ENCODE measurements around the gene TIMM17B.

The TIMM17B gene

DNA sequence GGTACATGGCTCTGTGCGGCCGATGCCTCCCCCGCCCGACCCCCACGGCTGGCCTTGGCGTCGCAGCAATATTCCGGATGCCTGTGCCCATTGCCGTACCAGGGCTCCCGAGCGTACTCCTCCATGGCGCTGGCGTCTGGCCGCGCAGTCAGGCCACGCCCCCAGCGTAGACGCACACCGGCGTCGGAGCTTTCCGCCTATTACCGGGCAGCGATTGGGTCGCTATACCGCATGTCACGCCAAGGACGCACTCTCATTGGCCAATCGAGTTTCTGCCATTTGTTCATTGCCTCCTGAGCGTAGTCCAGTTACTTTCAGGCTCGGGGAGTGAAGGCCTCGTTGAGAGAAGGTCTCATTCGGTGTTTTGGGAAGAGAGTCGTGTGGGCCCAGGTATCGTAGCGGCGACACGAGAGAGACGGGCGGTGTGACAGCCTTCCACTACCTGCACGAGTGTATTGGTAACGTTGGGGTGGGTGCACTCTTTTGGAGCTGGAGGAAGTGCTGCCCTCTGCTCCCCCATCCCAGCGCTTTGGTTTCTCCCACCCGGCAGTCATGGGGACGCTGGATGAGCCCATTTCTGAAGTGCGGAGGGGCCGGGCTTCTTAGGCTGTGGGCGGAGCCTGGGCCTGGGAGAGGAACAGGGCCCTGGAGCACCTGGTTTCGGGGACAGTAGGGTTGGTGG, at the start of gene TIMM17B, which contains the start of gene PQBP1:
Gene TIMM17B (minus strand): TSS at position 144 of the 682 bp plus-strand sequence. CDS start 19 bp downstream, at position 125.
Gene PQBP1 (plus strand): TSS at position 306 of the 682 bp plus-strand sequence. CDS start 580 bp downstream, outside the sequence.
- DNase-seq, result peak; percentile 92

DNA sequence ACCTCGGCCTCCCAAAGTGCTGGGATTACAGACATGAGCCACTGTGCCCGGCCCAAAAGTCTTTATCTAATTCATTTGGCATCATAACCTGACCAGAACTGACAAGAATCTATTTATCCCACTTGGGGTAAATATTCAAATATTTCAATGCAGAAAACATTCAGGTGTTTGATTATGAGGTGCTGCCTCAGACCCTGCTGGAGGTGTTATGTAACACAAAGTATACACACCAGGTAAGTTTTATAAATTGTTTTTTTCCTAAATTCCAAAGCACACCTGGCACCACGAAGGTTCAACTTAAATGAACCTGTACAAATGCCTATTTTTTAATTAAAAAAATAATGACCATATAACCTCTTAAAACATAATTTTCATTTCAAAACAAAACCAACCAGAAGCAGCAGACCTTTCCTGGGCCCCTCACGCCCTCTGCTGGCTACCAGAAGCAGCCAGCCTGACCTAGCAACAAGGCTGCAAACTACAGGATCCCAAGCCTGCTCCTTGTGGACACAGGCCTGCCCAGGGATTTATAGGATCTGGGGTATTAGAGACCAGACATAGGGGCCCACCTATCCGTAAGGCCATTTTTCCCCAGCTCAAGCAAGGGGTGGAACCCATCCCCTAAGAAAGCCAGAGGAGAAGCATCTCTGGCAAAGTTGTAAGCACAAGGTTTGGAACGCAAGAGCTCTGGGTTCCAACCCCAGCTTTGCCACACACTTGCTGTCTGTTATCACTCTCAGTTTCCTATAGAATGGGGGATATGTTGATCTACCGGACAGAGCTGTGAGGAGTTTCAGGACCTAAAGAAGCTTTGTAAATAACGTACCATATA, 48.2 kb upstream of the TIMM17B start:
- peak; percentile 3 for DNase-seq

DNA sequence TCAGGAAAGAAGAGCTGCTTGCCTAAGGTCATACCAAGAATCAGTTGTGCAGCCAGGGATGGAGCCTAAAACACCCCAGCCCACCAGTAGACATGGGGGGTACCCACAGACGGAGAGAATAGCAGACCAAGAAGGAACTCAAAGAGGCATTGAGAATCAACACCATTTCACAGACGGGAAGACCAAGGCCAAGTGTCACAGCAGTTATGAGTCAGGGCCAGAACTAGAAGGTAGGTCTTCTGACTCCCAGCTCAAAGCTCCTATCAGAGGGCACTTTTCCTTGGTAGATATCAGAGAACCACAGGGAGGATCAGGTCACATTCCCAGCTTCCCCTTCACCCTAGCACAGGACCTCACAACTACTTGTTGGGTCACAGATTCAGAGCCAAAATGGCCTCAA, 45.3 kb upstream of the TIMM17B start:
- no peak for DNase-seq

DNA sequence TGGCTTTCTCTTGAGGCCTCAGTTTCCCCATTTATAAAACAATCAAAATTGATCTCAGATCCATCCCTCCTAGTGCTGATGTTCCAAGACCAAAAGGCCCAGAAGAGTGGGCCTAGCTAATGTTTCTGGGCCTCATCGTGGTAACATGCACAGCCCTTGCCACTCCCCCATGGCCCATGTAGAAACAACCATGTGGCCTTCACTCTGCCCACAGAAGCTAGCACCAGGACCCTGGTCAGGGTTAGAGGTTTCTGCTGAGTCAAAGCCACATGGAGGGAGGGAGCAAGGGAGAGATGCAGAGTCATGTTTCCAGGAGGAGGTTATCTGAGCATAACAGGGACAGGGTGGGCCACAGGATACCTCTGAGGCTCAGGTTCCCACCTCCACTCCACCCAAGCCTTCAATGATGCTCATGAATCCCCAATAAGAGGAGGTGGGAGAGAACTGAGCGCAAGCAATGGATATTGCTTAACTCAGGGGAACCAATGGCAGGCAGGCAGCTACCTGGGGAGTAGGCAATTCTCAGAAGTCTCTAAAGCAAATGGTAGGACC, 42.9 kb upstream of the TIMM17B start:
- DNase-seq, result no peak

DNA sequence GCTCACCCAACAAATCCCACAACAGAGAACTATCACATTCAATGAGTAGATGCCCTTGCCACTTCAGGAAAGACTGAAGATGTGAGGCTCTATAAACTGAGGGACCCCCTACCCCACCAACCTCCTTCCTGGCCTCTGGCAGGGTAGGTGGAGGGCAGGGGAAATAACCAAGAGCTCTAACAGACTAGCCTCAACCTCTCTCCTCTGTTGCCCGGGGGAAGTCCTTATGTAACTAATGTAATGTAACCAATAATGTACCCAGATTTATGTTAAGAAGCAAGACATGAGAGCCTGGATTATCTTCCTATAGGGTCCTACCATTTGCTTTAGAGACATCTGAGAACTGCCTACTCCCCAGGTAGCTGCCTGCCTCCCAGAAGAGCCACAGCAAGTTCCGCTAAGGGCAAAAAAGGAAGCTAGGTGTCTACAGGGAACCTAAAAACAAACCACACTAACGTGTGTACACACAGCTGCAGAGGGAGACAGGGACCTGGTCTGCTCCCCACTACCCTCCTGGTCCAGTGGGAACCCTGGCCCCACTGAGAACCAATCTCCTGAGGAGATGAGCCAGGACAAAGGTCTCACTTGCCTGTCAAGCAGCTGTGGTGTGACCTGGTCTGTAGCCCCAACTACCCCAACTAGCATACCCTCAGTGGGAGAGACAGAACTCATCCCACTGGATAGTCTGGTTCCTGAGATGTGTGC, 42.1 kb upstream of the TIMM17B start:
- DNase-seq, result no peak

DNA sequence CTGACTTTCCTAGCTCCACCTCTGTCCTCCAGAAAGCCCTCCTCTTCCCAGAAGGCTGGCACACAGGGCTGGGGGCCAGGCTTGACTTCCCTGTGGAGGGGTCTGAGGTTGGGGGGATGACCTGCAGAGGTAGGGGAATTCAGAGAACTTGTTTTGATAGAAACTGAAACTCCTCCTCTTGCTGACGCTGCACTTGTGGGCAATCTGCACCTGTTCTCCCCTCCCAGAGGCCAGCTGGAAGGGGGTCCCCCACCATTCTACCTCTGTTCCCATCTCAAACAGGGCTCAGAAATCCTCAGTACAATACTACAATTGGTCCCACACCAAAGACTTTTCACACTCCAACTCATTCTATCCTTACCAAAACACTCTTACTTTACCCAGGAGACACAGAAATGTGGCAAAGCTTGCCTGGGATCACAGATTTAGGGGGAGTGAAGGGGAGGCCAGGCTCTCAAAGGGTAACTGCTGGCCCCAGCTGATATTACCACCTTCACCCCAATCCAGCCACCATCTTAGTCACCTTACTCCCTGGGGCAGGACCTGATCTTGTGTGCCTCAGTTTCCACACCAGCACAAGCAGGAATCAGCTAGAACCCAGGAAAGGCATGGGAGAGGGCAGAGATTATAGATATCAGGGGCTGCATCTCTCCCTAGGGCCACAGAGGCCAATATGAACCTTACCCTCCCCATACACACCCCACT, 41.3 kb upstream of the TIMM17B start:
- DNase-seq, result no peak

DNA sequence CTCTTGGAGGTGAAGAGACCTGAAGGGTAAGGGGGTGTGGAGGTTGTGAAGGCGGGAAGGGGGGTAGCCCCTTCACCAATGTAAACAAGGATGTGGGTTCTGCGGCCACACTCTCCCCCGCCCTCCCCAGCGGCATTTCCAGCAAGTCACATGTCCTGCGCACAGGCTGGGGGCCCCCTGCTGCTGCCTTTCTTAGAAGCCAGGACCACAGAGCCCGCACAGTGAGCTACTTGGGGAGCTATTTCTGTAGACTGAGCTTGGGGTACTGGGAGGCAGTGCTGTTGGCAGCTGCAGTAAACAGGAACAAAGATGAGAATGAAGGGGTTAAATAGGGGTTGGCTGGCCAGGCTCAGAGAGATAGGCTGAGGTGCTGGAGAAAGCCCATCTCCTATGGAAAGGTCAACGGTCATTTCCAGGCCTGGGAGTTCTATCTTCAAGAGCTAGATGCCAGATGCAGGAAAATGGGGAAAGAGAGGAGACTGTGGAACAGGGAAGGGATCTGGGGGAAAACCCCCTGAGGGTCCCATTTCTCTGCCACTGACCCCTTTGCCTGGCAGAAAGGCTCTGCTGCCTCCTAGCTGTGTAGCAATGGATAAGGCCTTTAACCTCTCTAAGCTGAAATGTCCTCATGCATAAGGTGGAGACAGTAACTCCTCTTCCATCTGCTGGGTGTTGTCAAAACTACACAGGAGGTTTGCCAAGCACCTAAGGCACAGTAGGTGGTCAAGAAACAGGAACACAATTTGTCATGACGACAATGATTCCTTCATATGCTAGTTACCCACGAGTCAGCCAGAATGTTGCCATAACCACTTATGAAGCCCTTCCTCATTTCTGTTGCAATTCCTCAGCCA, 39.7 kb upstream of the TIMM17B start:
- no peak for DNase-seq

DNA sequence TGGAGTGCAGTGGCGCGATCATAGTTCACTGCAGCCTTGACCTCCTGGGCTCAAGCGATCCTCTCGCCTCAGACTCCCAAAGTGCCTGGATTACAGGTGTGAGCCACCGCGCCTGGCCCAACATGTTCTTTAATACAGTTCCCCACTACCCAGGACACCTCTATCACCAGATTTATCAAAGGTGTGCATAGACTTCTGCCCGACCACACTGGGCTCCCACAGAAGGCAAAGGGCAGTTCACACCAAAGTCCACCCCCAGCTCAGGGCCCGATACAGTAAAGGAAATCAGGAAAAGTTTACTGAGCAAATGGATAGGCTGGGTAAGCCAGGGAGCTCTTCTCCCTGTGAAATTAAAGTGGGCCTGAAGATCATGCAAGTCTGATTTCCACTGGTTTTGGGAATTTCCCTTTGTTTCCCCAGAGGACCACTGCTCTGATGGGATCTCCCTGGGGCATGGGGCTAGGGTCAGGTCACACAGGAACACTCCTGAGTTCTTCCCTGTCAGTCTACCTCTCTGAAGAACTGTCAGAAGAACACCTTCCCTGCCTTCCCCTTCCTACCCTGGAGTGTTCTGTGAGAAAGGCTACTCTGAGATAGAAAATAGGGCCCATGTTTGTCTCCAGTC, 39.0 kb upstream of the TIMM17B start:
- no peak for DNase-seq

DNA sequence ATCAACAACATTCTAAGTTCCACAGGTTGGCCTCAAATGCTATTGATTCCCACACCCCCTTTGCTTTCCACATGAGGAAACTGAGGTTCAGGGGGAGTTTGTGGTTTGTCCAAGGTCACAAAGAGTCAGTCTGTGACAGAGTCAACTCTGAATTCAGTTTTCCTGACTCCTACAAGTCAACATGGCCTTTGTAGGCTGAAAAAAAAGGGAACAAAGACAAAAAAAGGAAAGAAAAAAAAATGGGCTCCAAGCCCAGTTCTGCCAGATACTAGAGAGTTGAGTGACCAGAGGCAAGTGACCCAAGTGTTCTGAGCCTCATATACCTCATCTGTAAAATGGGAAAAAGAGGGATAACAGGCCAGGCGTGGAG, 37.7 kb upstream of the TIMM17B start:
- DNase-seq, result no peak

DNA sequence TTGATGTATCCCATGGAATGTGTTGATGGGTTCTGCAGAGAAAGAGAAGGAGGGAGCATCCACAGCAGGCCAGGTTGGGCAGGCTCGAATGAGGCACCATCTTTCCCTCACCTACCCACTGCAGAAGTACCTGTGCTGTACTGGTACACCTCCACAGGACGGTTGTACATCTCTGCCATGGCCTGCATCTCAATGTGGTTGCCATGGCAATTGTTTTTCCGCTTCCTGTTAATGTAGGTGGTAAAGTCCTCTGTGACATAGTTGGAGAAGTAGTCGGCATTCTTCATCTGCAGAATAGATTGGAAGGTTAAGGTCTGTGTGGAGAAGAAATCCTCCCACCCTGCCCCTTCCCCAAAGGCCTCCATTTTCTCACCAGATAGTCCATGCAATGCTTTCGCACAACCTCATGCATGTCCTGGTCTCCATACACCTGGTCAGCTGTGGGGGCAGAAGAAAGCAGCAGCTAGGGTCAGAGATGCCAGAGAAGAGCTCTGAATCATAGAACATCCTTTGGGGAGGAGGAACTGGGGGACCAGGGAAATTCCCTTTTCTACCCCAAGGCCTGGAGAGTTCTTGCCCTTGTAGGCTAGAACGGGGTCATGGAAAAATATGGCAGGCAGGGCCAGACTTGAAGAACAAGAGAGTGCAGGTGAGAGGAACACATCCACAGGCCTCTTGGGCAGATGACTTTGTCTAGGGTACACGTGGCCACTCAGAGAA, 37.2 kb upstream of the TIMM17B start:
- DNase-seq, result no peak

DNA sequence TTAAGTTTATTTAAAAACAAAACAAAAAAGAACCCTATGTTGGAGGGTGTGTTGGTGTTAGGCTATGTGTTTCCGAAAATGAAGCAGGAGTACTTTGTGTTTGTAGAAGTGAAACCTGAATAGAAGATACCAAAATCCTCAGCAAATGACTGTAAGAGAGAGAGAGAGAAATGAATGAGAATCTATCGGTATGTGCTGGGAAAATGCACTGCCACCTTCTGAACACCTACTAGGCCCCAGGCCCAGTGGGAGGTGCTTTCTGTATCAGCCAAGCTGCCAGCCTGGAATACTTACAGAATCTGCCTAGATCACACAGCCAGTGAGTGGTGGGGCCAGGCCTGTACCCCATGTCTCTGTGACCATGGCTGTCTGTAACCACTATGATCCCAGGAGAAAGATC, 36.2 kb upstream of the TIMM17B start:
- no peak for DNase-seq

DNA sequence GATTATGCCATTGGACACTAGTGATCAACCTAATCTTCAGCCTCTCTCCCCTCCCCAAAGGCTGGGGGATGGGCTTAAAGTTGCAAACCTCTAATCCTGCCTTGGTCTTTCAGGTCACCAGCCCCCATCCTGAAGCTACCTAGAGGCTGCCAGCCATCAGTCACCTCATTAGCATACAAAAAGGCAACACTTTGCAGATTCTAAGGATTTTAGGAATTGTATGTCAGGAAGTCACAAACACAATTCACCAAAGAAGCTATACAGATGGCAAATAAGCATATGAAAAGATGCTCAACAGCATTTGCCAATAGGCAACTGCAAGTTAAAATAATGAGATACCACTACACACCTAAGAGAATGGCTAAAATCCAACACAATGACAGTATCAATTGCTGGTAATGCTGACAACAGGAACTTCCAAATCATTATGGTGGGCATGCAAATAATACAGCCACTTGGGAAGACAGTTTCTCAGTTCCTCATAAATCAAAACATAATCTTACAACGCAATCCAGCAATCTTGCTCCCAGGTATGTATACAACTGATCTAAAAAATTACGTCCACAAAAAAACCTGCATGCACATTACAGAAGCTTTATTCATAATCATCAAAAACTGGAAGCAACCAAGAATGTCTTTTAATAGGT, 30.3 kb upstream of the TIMM17B start:
- DNase-seq, result no peak

DNA sequence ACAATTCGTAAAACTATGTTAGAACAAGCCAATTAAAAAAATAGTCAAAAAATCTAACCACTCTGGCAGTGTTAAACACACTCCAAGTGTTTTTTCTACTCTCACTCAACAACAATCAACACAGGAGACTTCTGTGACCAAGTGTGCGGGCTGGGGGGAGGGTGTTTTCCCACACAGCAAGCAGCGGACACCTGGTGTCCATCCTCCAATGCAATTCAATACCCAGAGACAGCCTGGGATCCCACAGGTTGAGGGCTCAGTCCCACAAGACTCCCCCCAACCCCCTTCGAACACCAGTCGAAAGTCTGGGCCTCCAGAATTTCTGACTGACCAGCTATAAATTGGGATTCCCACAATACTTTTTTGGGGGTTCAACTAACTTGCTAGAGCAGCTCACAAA, 29.6 kb upstream of the TIMM17B start:
- DNase-seq, result no peak

DNA sequence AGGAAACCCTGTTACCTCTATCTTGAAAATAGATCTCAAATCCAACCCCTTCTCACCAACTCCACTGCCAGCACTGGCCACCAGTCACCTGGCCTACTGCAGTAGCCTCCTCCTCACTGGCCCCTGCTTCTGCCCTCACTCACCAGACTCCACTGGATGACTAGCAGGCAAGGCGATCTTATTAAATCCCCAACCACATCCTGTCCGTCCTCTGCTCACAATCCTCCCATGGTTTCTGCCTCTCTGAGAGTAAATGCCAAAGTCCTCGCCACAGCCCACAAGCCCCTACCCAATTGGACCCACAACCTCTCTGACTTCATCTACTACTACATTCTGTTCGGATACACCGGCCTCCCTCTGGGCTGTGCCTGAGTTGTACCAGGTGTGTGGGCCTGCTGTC, 26.7 kb upstream of the TIMM17B start:
- DNase-seq, result no peak

DNA sequence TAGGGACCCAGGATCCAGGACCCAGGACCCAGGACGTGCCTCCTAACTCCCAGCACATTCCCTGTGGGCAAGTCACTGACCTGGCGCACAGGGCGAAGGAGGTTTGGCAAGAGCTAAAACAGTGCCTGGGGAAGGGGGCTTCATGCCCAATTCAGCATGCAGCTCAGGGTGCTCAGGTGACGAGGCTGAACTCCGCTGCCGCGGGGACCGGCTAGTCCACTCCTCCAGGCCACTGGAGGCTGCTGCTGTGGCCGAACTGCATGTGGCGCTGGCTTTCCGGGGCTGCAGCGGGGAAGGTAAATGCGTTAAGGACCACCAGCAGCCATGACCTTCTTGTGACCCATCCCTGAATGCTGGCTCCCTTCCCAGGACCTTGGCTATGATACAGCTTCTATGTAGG, 26.2 kb upstream of the TIMM17B start:
- no peak for DNase-seq

DNA sequence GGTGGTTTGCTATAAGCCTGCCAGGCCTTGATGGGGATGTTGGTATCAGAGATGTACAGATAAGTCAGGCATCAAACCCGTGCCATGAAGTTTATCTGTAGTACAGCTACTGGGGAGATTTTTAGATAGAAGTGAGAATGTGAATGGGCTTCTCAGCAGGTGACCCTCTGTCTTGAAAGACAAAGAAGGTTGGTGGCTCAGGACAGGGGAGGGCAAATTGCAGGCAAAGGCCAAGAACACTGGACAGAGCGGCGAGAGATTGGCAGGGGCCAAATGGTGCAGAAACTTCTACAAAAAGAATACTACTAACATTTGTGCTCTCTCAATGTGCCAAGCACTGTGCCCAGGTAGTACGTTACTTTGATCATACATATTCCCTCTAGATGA, 23.1 kb upstream of the TIMM17B start:
- DNase-seq, result no peak

DNA sequence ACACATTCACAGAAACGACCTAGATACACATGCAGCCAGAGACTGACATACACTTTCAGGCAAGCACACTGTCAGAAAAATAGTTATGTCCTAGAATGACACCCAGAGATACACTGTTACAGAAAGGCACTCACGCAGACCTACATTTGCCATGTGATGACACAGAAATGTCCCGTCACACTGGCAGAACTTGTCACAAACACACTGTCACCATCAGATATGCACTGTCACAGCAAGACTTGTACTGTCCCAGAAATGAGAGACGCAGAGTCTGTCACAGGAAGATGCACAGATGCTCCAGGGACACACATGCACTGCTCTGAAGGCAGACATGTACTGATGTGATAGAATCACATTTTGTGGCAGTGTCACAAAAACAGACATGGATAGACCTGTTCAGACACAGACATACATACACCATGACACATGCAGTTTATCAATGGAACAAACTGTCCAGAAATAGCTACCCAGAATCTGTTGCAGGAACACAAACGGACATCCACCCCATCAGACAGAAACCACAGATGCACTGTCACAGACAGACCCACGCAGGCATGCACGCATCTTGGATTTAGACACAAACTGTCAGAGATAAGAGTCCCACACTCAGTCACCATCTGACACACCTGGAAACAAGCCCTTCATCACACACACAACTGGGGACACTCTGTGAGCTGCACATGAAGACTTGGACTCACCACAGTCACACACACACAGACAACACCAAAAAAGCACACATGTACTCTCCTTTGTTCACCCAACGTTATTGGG, 22.6 kb upstream of the TIMM17B start:
- no peak for DNase-seq

DNA sequence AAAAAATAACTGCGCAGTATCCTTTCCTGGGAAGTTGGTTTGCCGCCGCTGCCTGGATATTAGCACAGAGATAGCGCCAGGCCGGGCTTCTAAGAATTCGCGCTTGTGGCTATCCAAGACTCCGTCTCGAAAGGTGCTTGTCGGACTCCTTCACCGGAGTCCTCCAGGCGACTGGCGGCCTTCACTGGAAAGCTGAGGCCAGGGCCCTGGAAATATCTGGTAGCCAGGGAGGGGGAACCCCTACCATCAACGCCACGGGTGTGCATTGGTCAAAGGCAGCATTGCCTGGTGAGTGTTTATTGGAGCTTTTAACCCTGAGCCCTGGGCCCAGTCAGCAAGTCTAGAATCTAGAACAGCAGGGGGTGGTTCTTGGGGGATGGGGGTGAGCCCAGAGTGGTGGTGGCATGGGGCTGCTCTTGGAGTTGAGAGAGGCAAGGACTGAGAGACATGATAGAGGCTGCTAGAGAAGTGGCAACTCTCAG, 21.8 kb upstream of the TIMM17B start:
- no peak for DNase-seq
